Endothelial cell of umbilical vein (primary cell): ENCODE results near the gene ST6GAL1. TPM values are rescaled to one million over a fixed set of nuclear protein-coding genes. Genes with fewer than 3 reads are reported as not detected.

ENCODE experiments used
- BruUV-seq: library from RNA; stranded (reverse); fragments of 400-500 nt; replicated peaks from 2 replicates; lab custom pipeline; 2021; lab: Mats Ljungman, UMichigan
- CTCF ChIA-PET: fragments of 300-600, 350-600 bp; sonication (Branson Sonifier 250); formaldehyde crosslinking; loops from one replicate; lab custom pipeline; 2021; ENCODE audit warnings: antibody characterized with exemption, inconsistent platforms; lab: Charles Lee
- POLR2A ChIA-PET: fragments of 300-600, 350-600 bp; sonication (Branson Sonifier 250); formaldehyde crosslinking; loops from one replicate; lab custom pipeline; 2021; ENCODE audit warnings: antibody characterized with exemption, inconsistent platforms; lab: Charles Lee
- DNase-seq: peaks from one replicate; pipeline ENCODE4 v3.0.0-alpha.2; 2011; ENCODE audit warnings: low read depth, low spot score
- FAIRE-seq: peaks from 2 replicates; lab custom pipeline; 2011; peaks lifted over from hg19 to GRCh38; lab: Jason Lieb, UNC
- H2AFZ ChIP-seq: 2 replicates; pipeline ENCODE4 v1.6.0; 2012; ENCODE audit warnings: low read depth, low read length, control low read depth, inconsistent platforms
- H3K27ac ChIP-seq: 2 replicates; pipeline ENCODE4 v1.5.1; 2011; ENCODE audit warnings: low read depth, mild to moderate bottlenecking, control low read depth, low read length, moderate library complexity; ENCODE audit not compliant: insufficient read depth
- H3K27me3 ChIP-seq, 2 experiments: 2 replicates each; pipeline versions ENCODE4 v1.6.0 to v1.6.1; 2011; ENCODE audit warnings: low read length in 2 of 2, mixed read lengths in 1 of 2; ENCODE audit not compliant: control insufficient read depth in 2 of 2, insufficient read depth in 2 of 2
- H3K36me3 ChIP-seq, 2 experiments: 2 replicates in 1 of 2; 3 replicates in 1 of 2; pipeline ENCODE4 v1.5.1; 2011; ENCODE audit warnings: low read length in 2 of 2, mild to moderate bottlenecking in 1 of 2, moderate library complexity in 1 of 2; ENCODE audit not compliant: control insufficient read depth in 2 of 2, insufficient read depth in 2 of 2; ENCODE audit errors: extremely low read depth in 1 of 2
- H3K4me1 ChIP-seq: 3 replicates; pipeline ENCODE4 v1.5.1; 2011; ENCODE audit warnings: mild to moderate bottlenecking, low read length; ENCODE audit not compliant: control insufficient read depth, insufficient read depth; ENCODE audit errors: extremely low read depth
- H3K4me2 ChIP-seq: 2 replicates; pipeline ENCODE4 v1.6.1; 2011; ENCODE audit warnings: low read length, control low read depth, mixed read lengths; ENCODE audit not compliant: insufficient read depth
- H3K4me3 ChIP-seq, 3 experiments: fragments of 200-600 bp in 1 of 3; sonication (generic), shearing (Covaris generic) in 1 of 3; replicated peaks in 1 of 3; 2 replicates each; pipeline ENCODE4 v1.5.1; 2011 to 2016; ENCODE audit warnings: control low read depth in 3 of 3, low read length in 3 of 3, mild to moderate bottlenecking in 2 of 3, inconsistent platforms in 1 of 3, low read depth in 1 of 3, moderate library complexity in 1 of 3; ENCODE audit not compliant: insufficient read depth in 1 of 3
- H3K79me2 ChIP-seq: 2 replicates; pipeline ENCODE4 v1.6.0; 2012; ENCODE audit warnings: low read length, inconsistent platforms; ENCODE audit not compliant: control insufficient read depth, insufficient read depth
- H3K9ac ChIP-seq: replicated peaks from 2 replicates; pipeline ENCODE3; 2011; ENCODE audit warnings: low read length, control low read depth; ENCODE audit not compliant: insufficient read depth; ENCODE audit errors: extremely low read depth
- H3K9me1 ChIP-seq: replicated peaks from 3 replicates; pipeline ENCODE4 v1.6.0; 2011; ENCODE audit warnings: mild to moderate bottlenecking, low read length; ENCODE audit not compliant: control insufficient read depth, insufficient read depth; ENCODE audit errors: extremely low read depth
- H3K9me3 ChIP-seq: replicated peaks from 2 replicates; pipeline ENCODE4 v1.5.1; 2012; ENCODE audit warnings: low read length, inconsistent platforms; ENCODE audit not compliant: control insufficient read depth, insufficient read depth
- H4K20me1 ChIP-seq: replicated peaks from 2 replicates; pipeline ENCODE3; 2011; ENCODE audit warnings: mild to moderate bottlenecking, low read length; ENCODE audit not compliant: control insufficient read depth, insufficient read depth; ENCODE audit errors: extremely low read depth
- CTCF ChIP-seq, 2 donors: IDR thresholded peaks; 1 replicate in 1 of 2; 2 replicates in 1 of 2; pipeline ENCODE4 v1.5.1; 2011; ENCODE audit warnings: low read length in 2 of 2, mild to moderate bottlenecking in 2 of 2, moderate library complexity in 2 of 2, control low read depth in 1 of 2, inconsistent platforms in 1 of 2, low read depth in 1 of 2; ENCODE audit not compliant: insufficient read depth in 1 of 2; ENCODE audit errors: extremely low read depth in 1 of 2
- EZH2 ChIP-seq: IDR thresholded peaks from 2 replicates; pipeline ENCODE4 v1.6.1; 2012; ENCODE audit warnings: borderline replicate concordance, low read depth, mild to moderate bottlenecking, moderate library complexity, low read length, inconsistent platforms; ENCODE audit not compliant: severe bottlenecking
- FOS ChIP-seq: IDR thresholded peaks from 2 replicates; pipeline ENCODE4 v1.6.1; 2011; ENCODE audit warnings: mild to moderate bottlenecking, low read length, moderate library complexity, borderline replicate concordance; ENCODE audit not compliant: insufficient read depth
- GATA2 ChIP-seq: IDR thresholded peaks from 2 replicates; pipeline ENCODE4 v1.7.0; 2011; ENCODE audit warnings: low read depth, mild to moderate bottlenecking, moderate library complexity, mixed read lengths, low read length; ENCODE audit not compliant: insufficient read length, insufficient read depth
- JUN ChIP-seq: IDR thresholded peaks from 2 replicates; pipeline ENCODE4 v1.6.1; 2011; ENCODE audit warnings: borderline replicate concordance, low read depth; ENCODE audit not compliant: insufficient read length, insufficient read depth
- MAX ChIP-seq: IDR thresholded peaks from 2 replicates; pipeline ENCODE4 v1.6.1; 2011; ENCODE audit not compliant: insufficient read depth, insufficient read length
- MYC ChIP-seq: IDR thresholded peaks from one replicate; pipeline ENCODE4 v1.6.1; 2011; ENCODE audit warnings: mild to moderate bottlenecking, low read depth, low read length
- POLR2A ChIP-seq: IDR thresholded peaks from 2 replicates; pipeline ENCODE4 v1.6.1; 2012; ENCODE audit warnings: low read depth, mild to moderate bottlenecking, control low read depth, low read length
- POLR2AphosphoS5 ChIP-seq: IDR thresholded peaks from 2 replicates; pipeline ENCODE4 v1.6.1; 2012; ENCODE audit warnings: low read depth, mild to moderate bottlenecking, control low read depth, low read length, moderate library complexity; ENCODE audit not compliant: insufficient read depth
- dilution Hi-C: fragments of 300-500 bp; cut with MboI; formaldehyde crosslinking; loops from one replicate; pipeline ENCODE4 v1.15.0; 2019; ENCODE audit warnings: low sequenced_read_pairs; ENCODE audit not compliant: extremely low pct_ligation_motif_present
- intact Hi-C: fragments of 100-400 bp; cut with micrococcal nuclease; formaldehyde crosslinking; loops from one replicate; pipeline ENCODE4 v1.10.0; 2022
- polyA plus RNA-seq, 4 experiments: library from polyadenylated mRNA; depleted of rRNA in 3 of 4; stranded (reverse) in 3 of 4; unstranded in 1 of 4; fragments of >200 nt; gene quantifications; 2 replicates each; pipeline versions ENCODE4 v1.2.1 to v1.2.3, GENCODE V29; 2011 to 2012; ENCODE audit warnings: missing spikeins in 1 of 4
- total RNA-seq: library from RNA; stranded (reverse); gene quantifications from 2 replicates; pipeline ENCODE4 v1.2.3, GENCODE V29; 2021

The ST6GAL1 gene
- total and polyA plus RNA-seq, 2 donors (not counting 3 experiments of a cell fraction or from before 2014, with no cell fraction given) = 63.9 to 101 TPM

GRCh38 chr3:187079090-187080022 lies 149.0 kb downstream of the ST6GAL1 start:
- intact Hi-C loops = loop anchor here (10.0 kb wide), 1 partner anchor 975 kb away; the partner anchor contains the start of gene ETV5
- H3K9me1 ChIP-seq = no peaks in the 10 kb centered on the region
- H3K27me3 ChIP-seq = no peaks in the 10 kb centered on the region
- BruUV-seq = no TSS peak
- no peaks in the 10 kb centered on the region for H4K20me1 ChIP-seq
- DNase-seq = no peak
- no peak overlapping the region for H3K27ac ChIP-seq
- no peak overlapping the region for H2AFZ ChIP-seq
- POLR2A ChIA-PET = no interaction called here
- H3K9me3 ChIP-seq = no peaks in the 10 kb centered on the region
- H3K79me2 ChIP-seq = no peaks in the 10 kb centered on the region
- TF ChIP-seq POLR2AphosphoS5 (no peak), CTCF (IDR thresholded peaks at IDR 0.05; ENCODE audit: extremely low read depth in 1 of 2, insufficient read depth in 1 of 2, low read depth in 1 of 2, low read length in 2 of 2) (no peak), POLR2A (no peak), MYC (no peak), EZH2 (no peak), GATA2 (no peak), FOS (no peak), MAX (no peak), JUN (no peak)
- no peak for FAIRE-seq
- dilution Hi-C loops = no loop called here
- CTCF ChIA-PET = no interaction called here
- no peak overlapping the region for H3K4me2 ChIP-seq
- no peak overlapping the region for H3K9ac ChIP-seq
- H3K4me1 ChIP-seq = peaks cover 4% of the 10 kb centered on the region
- no peak overlapping the region for H3K4me3 ChIP-seq
- H3K36me3 ChIP-seq = peaks cover 3 to 29% of the 10 kb centered on the region in 2 experiments
